ENCODE measurements around the gene LMTK2.

LMTK2 gene

DNA sequence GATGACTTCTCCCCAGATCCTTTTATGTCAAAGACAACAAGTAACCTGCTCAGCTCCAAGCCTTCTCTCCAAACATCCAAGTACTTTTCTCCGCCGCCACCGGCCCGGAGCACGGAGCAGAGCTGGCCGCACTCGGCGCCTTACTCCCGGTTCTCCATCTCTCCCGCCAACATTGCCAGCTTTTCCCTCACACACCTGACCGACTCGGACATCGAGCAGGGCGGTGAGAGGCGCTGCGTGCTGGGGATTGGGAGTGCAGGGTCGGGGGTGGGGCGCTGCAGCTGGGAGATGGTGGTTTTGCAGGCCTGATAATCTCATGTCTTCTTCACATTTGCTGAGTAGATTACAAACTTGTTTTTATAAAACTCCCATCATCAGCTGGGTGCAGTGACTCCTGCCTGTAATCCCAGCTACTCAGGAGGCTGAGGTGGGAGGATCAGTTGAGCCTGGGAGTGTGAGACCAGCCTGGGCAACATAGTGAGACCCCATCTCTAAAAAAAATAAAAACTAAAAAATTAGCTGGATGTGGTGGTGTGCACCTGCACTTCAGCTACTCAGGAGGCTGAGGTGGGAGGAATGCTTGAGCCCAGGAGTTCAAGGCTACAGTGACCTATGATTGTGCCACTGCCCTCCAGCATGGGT is 97.4 kb downstream of the LMTK2 start:
- TF ChIP-seq, protein P1, sequence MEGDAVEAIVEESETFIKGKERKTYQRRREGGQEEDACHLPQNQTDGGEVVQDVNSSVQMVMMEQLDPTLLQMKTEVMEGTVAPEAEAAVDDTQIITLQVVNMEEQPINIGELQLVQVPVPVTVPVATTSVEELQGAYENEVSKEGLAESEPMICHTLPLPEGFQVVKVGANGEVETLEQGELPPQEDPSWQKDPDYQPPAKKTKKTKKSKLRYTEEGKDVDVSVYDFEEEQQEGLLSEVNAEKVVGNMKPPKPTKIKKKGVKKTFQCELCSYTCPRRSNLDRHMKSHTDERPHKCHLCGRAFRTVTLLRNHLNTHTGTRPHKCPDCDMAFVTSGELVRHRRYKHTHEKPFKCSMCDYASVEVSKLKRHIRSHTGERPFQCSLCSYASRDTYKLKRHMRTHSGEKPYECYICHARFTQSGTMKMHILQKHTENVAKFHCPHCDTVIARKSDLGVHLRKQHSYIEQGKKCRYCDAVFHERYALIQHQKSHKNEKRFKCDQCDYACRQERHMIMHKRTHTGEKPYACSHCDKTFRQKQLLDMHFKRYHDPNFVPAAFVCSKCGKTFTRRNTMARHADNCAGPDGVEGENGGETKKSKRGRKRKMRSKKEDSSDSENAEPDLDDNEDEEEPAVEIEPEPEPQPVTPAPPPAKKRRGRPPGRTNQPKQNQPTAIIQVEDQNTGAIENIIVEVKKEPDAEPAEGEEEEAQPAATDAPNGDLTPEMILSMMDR (conservative IDR thresholded peaks at IDR 0.05): no peak
- H3K27ac ChIP-seq: peak overlapping the region; percentile 49

DNA sequence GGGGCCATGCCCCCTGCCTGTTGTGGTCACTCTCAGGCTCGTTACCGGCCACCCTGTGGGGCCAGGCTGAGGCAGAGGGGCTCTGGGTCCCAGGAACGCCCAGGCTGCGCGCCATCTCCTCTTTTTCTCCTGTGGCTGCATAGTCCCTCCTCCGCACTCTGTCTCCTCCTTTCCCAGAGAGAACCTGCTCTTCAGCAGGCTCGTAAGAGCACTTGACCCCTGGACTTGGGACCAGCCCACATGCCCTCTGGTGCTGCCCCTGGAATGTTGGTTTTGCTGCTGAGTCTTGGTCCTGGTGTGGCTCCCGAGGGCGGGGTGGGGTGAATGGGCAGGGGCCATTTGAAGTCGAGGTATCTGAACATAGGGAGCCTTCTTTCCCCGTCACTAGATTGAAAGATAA is 98.0 kb downstream of the LMTK2 start:
- H3K27ac ChIP-seq: peak overlapping the region; percentile 49
- TF ChIP-seq, protein P1 (conservative IDR thresholded peaks at IDR 0.05): no peak

DNA sequence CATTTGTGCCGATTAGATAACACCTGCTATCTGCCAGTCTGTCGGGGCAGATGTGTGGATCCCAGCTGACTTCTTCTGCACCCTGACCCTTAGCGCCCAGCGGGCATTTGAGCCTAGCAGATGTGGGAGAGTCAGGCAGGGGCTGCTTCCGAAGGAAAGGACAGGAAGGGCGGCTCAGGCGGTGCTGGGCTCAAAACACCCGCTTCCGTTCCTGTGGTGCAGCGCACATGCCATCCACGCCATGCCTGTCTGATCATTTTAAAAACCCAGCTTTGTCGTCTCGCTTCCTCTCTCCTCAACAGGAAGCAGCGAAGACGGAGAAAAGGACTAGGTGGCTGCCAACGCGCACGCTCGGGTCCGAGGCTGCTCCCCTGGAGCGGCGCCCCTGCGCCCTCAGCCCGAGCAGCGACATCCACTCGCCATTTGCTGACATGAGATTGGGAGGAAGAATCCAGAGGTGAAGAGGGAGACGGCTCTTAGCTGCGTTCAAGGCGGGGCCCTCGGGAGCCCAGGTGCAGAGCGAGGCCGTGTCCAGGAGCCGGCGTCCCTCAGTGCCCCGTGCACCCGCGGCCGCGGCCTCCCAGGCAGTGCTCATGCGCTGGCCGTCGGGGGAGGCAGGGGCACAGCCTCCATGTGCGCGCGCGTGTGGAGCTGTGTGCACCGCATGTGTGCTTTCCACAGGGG is 98.6 kb downstream of the LMTK2 start:
- TF ChIP-seq, protein P1 (conservative IDR thresholded peaks at IDR 0.05): no peak
- peak overlapping the region; percentile 49 for H3K27ac ChIP-seq

DNA sequence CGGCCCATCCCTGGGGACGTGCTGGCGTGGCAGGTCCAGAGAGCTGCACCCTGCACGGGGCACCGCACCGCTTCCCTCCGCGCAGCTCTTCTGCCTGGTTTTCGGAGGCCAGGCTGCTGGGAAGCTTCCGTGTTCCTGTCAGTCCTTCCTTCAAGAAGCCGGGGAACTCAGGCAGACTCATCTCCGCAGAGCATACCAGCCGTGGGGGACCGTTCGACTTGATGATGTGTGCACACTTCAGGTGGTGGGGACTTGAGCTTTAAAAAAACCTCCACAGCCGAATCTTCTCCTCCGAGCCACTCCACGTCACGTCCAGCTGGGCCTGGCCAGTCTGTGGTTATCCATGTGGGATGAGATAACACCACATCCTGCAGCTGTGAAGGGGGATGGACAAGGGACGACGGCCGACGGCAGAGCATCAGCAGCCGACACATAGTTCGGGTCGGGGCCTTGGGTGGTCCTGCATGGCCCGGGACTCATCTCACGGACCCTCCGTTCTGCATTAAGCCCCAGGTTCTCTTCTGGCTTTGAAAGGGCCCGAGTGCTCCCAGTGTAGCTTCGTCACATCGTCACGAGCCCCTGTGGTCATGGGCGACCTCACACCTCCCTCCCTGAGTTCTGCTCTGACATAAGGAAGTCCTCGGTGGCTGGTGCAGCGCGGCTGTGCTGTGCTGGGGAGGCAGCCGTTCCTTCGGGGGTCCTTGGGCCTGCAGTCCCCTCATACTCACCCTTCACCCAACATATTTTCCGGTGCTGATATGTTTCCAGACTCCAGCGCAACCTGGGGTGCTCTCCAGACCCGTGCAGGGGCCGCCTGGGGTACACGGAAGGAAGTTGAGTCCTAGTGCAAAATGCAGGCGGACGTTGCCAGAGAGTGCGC is 100.0 kb downstream of the LMTK2 start:
- TF ChIP-seq, protein P1 (conservative IDR thresholded peaks at IDR 0.05): no peak
- H3K27ac ChIP-seq: no peak overlapping the region

DNA sequence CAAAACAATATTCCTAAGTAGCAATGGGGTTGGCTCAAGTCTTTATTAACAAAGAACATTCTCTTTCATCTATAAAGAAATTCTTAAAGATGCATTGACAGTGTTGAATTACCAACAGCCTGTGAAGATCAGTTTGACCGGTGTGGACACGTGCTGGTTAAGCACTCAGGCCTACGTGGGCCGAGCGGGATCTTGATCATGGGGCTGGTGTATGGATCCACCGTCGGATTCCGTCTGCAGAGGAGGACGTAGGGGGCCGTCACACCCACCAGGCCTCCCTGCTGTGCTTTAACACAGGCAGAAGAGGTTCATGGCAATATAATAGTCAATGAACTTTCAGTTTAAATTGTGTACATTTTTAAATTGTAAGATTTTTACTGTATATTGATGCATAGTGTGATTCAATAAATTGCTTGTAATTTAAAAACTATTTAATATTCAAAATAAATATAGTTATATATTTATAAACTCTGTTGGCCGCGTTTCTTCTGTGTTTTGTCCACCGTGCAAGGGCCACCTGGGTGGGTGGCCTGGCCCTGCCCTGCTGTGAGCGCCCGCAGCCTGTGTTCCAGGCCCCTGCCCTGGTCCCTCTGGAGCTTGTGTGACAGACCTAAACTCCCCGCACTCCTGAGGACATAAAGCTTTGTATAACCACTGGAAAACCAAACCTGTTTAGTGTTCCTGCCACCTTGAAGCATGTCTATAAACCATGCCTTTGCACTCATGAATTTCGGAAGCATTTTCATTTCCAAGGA is 102.7 kb downstream of the LMTK2 start:
- TF ChIP-seq, protein P1 (conservative IDR thresholded peaks at IDR 0.05): no peak
- no peak overlapping the region for H3K27ac ChIP-seq

DNA sequence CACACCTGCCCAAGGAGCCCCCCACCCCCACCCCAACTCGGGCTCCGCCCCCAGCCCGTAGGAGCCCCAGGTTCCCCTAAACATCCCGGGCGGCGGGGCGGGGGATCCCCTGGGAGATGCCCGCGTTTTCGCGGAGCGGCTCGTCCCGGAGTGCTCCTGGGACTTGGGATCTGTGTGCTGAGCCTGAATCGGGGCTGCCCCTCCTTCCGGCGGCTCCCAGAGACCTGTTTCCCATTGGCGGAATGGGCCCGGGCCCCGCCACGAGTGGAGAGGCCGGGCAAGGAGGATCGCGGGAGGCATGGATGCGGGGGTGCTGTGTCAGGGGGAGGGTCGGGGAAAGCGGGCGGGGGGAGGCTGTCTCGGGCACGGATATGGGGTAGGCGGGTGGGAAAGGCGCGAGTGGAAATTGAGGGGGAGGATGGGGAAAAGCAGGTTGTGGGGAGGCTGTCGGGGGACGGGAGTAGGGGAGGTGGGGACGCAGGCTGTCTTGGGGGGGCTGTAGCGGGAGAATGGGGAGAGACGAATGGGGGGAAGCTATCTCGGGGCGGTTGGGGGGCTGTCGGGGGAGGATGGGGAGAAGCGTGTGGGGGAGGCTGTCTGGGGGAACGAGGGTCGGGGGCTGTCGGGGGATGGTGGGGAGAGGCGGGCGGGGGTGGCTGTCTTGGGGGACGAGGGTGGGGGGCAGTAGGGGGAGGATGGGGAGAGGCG is 104.0 kb downstream of the LMTK2 start:
- no peak overlapping the region for H3K27ac ChIP-seq
- TF ChIP-seq, protein P1 (conservative IDR thresholded peaks at IDR 0.05): no peak
